Naive thymus-derived CD8-positive, alpha-beta T cell (primary cell): ENCODE data around the gene MMP23B. TPM values are rescaled to one million over a fixed set of nuclear protein-coding genes. Genes with fewer than 3 reads are reported as not detected.
"Not testable (repeated sequence)": the region's sequence is repeated elsewhere in the genome, so short reads cannot be mapped to it uniquely, and the experiment has no call there.

Experiments used
- ATAC-seq, 2 donors: fragments of 150-1000 bp; cut with Tn5 transposase in 1 of 2; sonication (Bioruptor Pico), chemical (Tn5 transposase) in 1 of 2; 1 replicate in 1 of 2; 2 replicates in 1 of 2; pipeline ENCODE4 v1.10.0; 2021; ENCODE audit warnings: mild to moderate bottlenecking in 2 of 2, moderate library complexity in 2 of 2
- POLR2A ChIA-PET: fragments of 350-600 bp; sonication (Branson Sonifier 250); formaldehyde crosslinking; loops from one replicate; lab custom pipeline; 2021; ENCODE audit warnings: antibody characterized with exemption; lab: Charles Lee
- DNase-seq, 10 donors: peaks; one replicate each; pipeline versions ENCODE4 v3.0.0 to v3.0.0-alpha.2; 2020 to 2022
- H3K27ac Mint-ChIP-seq, 10 donors: one replicate each; pipeline ENCODE4 v1.8.0; 2020 to 2022; ENCODE audit warnings: mild to moderate bottlenecking in 10 of 10, mixed read lengths in 10 of 10, moderate library complexity in 4 of 10, inconsistent platforms in 1 of 10
- H3K27me3 Mint-ChIP-seq, 5 donors: one replicate each; pipeline ENCODE4 v1.8.0; 2021 to 2022; ENCODE audit warnings: mixed read lengths in 5 of 5
- H3K36me3 Mint-ChIP-seq, 3 donors: one replicate each; pipeline ENCODE4 v1.8.0; 2020 to 2022; ENCODE audit warnings: mixed read lengths in 3 of 3, mild to moderate bottlenecking in 2 of 3, inconsistent platforms in 1 of 3
- H3K4me1 Mint-ChIP-seq, 4 donors: one replicate each; pipeline ENCODE4 v1.8.0; 2021 to 2022; ENCODE audit warnings: mixed read lengths in 4 of 4
- H3K4me3 Mint-ChIP-seq, 10 donors: one replicate each; pipeline ENCODE4 v1.8.0; 2020 to 2022; ENCODE audit warnings: mild to moderate bottlenecking in 10 of 10, mixed read lengths in 10 of 10, moderate library complexity in 6 of 10, inconsistent platforms in 1 of 10
- H3K9me3 Mint-ChIP-seq, 9 donors: one replicate each; pipeline ENCODE4 v1.8.0; 2020 to 2022; ENCODE audit warnings: mixed read lengths in 9 of 9, mild to moderate bottlenecking in 3 of 9, inconsistent platforms in 1 of 9, moderate library complexity in 1 of 9
- polyA plus RNA-seq, 3 donors: library from polyadenylated mRNA; unstranded; fragments of 300-500 nt; fragmentation: Illumina TruSeq; gene quantifications; one replicate each; pipeline ENCODE4 v1.2.3, GENCODE V29; 2021
- total RNA-seq, 8 experiments: library from RNA in 2 of 8; stranded (reverse) in 2 of 8; gene quantifications; one replicate each; pipeline ENCODE4 v1.2.3 and lab custom pipeline; 2021 to 2026

The MMP23B gene
- total and polyA plus RNA-seq, 5 experiments from 2014 or later: 1.1 to 6.1 (median 3.0) TPM; not detected in 1

GRCh38 chr1:1669468-1670440, 37.8 kb downstream of the MMP23B start:
- POLR2A ChIA-PET: interaction anchor here (0.8 to 1.1 kb wide), 2 partner anchors 39 to 59 kb away, joined by 3 to 4 read pairs; no protein-coding TSS in a partner anchor
- H3K27ac Mint-ChIP-seq: peak overlapping the region in 4 of 10 donors; percentile 19 to 73 (median 45)

GRCh38 chr1:1670866-1671265, 38.9 kb downstream of the MMP23B start:
- H3K9me3 Mint-ChIP-seq: no peaks in the 10 kb centered on the region
- no peak overlapping the region for H3K4me3 Mint-ChIP-seq
- peaks cover 0 to 9% (median 3%) of the 10 kb centered on the region in 4 donors for H3K4me1 Mint-ChIP-seq
- no peak overlapping the region for H3K27ac Mint-ChIP-seq
- no peaks in the 10 kb centered on the region for H3K27me3 Mint-ChIP-seq
- POLR2A ChIA-PET: no interaction called here
- DNase-seq: no peak
- peaks cover 0 to 66% (median 3%) of the 10 kb centered on the region in 3 donors for H3K36me3 Mint-ChIP-seq
- ATAC-seq: no peak

More at GRCh38 chr1:1669468-1670440, 37.8 kb downstream of the MMP23B start:
- peaks cover 0 to 9% (median 3%) of the 10 kb centered on the region in 4 donors for H3K4me1 Mint-ChIP-seq
- ATAC-seq (no peak), DNase-seq (no peak)
- no peaks in the 10 kb centered on the region for H3K27me3 Mint-ChIP-seq
- H3K9me3 Mint-ChIP-seq: no peaks in the 10 kb centered on the region
- peaks cover 0 to 70% (median 3%) of the 10 kb centered on the region in 3 donors for H3K36me3 Mint-ChIP-seq
- H3K4me3 Mint-ChIP-seq: no peak overlapping the region

GRCh38 chr1:1671365-1672119, 39.6 kb downstream of the MMP23B start:
- no peak for ATAC-seq
- Mint-ChIP-seq H3K4me1 (peaks cover 0 to 9% (median 3%) of the 10 kb centered on the region in 4 donors), H3K4me3 (no peak overlapping the region), H3K27ac (peak overlapping the region in 3 of 10 donors; percentile 36 to 74 (median 51)), H3K36me3 (peaks cover 0 to 59% (median 3%) of the 10 kb centered on the region in 3 donors), H3K27me3 (no peaks in the 10 kb centered on the region), H3K9me3 (no peaks in the 10 kb centered on the region)
- POLR2A ChIA-PET: no interaction called here
- DNase-seq: no peak

- Mint-ChIP-seq H3K27ac (peak overlapping the region in 5 of 10 donors; percentile 15 to 65 (median 48)), H3K4me1 (peaks cover 0 to 11% (median 3%) of the 10 kb centered on the region in 4 donors), H3K4me3 (no peak overlapping the region), H3K36me3 (peaks cover 0 to 52% (median 2%) of the 10 kb centered on the region in 3 donors), H3K9me3 (no peaks in the 10 kb centered on the region), H3K27me3 (no peaks in the 10 kb centered on the region)
- ATAC-seq (no peak), DNase-seq (no peak)
- POLR2A ChIA-PET: no interaction called here
Measured at GRCh38 chr1:1672181-1672965, 40.4 kb downstream of the MMP23B start.

- H3K4me1 Mint-ChIP-seq: peaks cover 17 to 30% (median 22%) of the 10 kb centered on the region in 4 donors
- ATAC-seq, H3K9me3 Mint-ChIP-seq, H3K27me3 Mint-ChIP-seq, H3K4me3 Mint-ChIP-seq, POLR2A ChIA-PET, DNase-seq: not testable (repeated sequence)
- peak overlapping the region in 4 of 10 donors; percentile 37 to 85 (median 64) for H3K27ac Mint-ChIP-seq
- H3K36me3 Mint-ChIP-seq: peaks cover 0 to 35% (median 0%) of the 10 kb centered on the region in 3 donors
Measured at GRCh38 chr1:1674806-1675205, 42.8 kb downstream of the MMP23B start.

- H3K27ac Mint-ChIP-seq, H3K27me3 Mint-ChIP-seq, H3K9me3 Mint-ChIP-seq, H3K4me3 Mint-ChIP-seq, DNase-seq, ATAC-seq, POLR2A ChIA-PET: not testable (repeated sequence)
- H3K36me3 Mint-ChIP-seq: peaks cover 0 to 32% (median 0%) of the 10 kb centered on the region in 3 donors
- peaks cover 17 to 30% (median 22%) of the 10 kb centered on the region in 4 donors for H3K4me1 Mint-ChIP-seq
Measured at GRCh38 chr1:1675218-1675617, 43.2 kb downstream of the MMP23B start.

- peak; percentile 30 to 39 for ATAC-seq
Measured at GRCh38 chr1:1676087-1676486, 44.1 kb downstream of the MMP23B start.

GRCh38 chr1:1677718-1678580, 46.0 kb downstream of the MMP23B start:
- POLR2A ChIA-PET: interaction anchor here (0.6 to 2.3 kb wide), 13 partner anchors 25 to 270 kb away, joined by 3 to 10 read pairs (median 4); partner anchors contain the start of genes CDK11A and MIB2
- peak; percentile 32 to 73 (median 62) for DNase-seq
- peaks cover 0 to 20% (median 0%) of the 10 kb centered on the region in 3 donors for H3K36me3 Mint-ChIP-seq
- ATAC-seq: peak; percentile 80 to 84
- H3K4me1 Mint-ChIP-seq: peaks cover 17 to 52% (median 29%) of the 10 kb centered on the region in 4 donors
- peak overlapping the region; percentile 83 to 96 (median 93) for H3K4me3 Mint-ChIP-seq
- peak overlapping the region; percentile 96 to 99 (median 98) for H3K27ac Mint-ChIP-seq
- no peaks in the 10 kb centered on the region for H3K27me3 Mint-ChIP-seq
- H3K9me3 Mint-ChIP-seq: no peaks in the 10 kb centered on the region

More at GRCh38 chr1:1676087-1676486, 44.1 kb downstream of the MMP23B start:
- H3K4me3 Mint-ChIP-seq, H3K27me3 Mint-ChIP-seq, DNase-seq, POLR2A ChIA-PET, H3K9me3 Mint-ChIP-seq, H3K27ac Mint-ChIP-seq: not testable (repeated sequence)
- peaks cover 0 to 25% (median 0%) of the 10 kb centered on the region in 3 donors for H3K36me3 Mint-ChIP-seq
- peaks cover 17 to 37% (median 26%) of the 10 kb centered on the region in 4 donors for H3K4me1 Mint-ChIP-seq

- no peaks in the 10 kb centered on the region for H3K27me3 Mint-ChIP-seq
- peak overlapping the region; percentile 96 to 99 (median 98) for H3K27ac Mint-ChIP-seq
- peak; percentile 27 to 51 for ATAC-seq
- peaks cover 0 to 21% (median 0%) of the 10 kb centered on the region in 3 donors for H3K36me3 Mint-ChIP-seq
- peaks cover 21 to 60% (median 37%) of the 10 kb centered on the region in 4 donors for H3K4me1 Mint-ChIP-seq
- H3K9me3 Mint-ChIP-seq: no peaks in the 10 kb centered on the region
- POLR2A ChIA-PET: interaction anchor here (0.7 to 2.3 kb wide), 10 partner anchors 13 to 271 kb away, joined by 3 to 10 read pairs (median 5); partner anchors contain the start of genes CDK11A and MIB2
- peak in 5 of 10 donors; percentile 44 to 63 (median 54) for DNase-seq
- H3K4me3 Mint-ChIP-seq: peak overlapping the region; percentile 83 to 96 (median 93)
Measured at GRCh38 chr1:1678581-1679380, 46.8 kb downstream of the MMP23B start.
